Fibroblast of lung (primary cell): ENCODE results near the gene TRMU. TPM values are rescaled to one million over a fixed set of nuclear protein-coding genes. Genes with fewer than 3 reads are reported as not detected.
A peak's percentile ranks its signal among the peaks of the same experiment; 100 is the strongest.

ENCODE experiments used
- DNase-seq, 2 donors: peaks; one replicate each; pipeline versions ENCODE4 v3.0.0 to v3.0.0-alpha.2; 2010; ENCODE audit warnings: low read depth in 2 of 2
- H2AFZ ChIP-seq: 2 replicates; pipeline ENCODE4 v1.5.1; 2012; ENCODE audit warnings: low read length, control low read depth, inconsistent platforms
- H3K27ac ChIP-seq: 2 replicates; pipeline ENCODE4 v1.5.1; 2011; ENCODE audit warnings: low read length, control low read depth; ENCODE audit not compliant: insufficient read depth
- H3K27me3 ChIP-seq: 2 replicates; pipeline ENCODE4 v1.5.1; 2011; ENCODE audit warnings: mild to moderate bottlenecking, low read length; ENCODE audit not compliant: control insufficient read depth, insufficient read depth
- H3K36me3 ChIP-seq: 2 replicates; pipeline ENCODE4 v1.5.1; 2011; ENCODE audit warnings: low read length; ENCODE audit not compliant: control insufficient read depth, insufficient read depth
- H3K4me1 ChIP-seq: 2 replicates; pipeline ENCODE4 v1.5.1; 2011; ENCODE audit warnings: low read length; ENCODE audit not compliant: control insufficient read depth, insufficient read depth; ENCODE audit errors: extremely low read depth
- H3K4me2 ChIP-seq: 2 replicates; pipeline ENCODE4 v1.5.1; 2011; ENCODE audit warnings: low read length, control low read depth; ENCODE audit not compliant: insufficient read depth; ENCODE audit errors: extremely low read depth
- H3K4me3 ChIP-seq, 4 experiments: fragments of 200-600 bp in 1 of 4; sonication (generic) in 1 of 4; replicated peaks in 1 of 4; 2 replicates each; pipeline ENCODE4 v1.5.1; 2011 to 2016; ENCODE audit warnings: low read length in 4 of 4, low read depth in 3 of 4, mild to moderate bottlenecking in 3 of 4, control low read depth in 2 of 4, inconsistent platforms in 1 of 4, mixed read lengths in 1 of 4; ENCODE audit not compliant: insufficient read depth in 1 of 4; ENCODE audit errors: control extremely low read depth in 1 of 4
- H3K79me2 ChIP-seq: 2 replicates; pipeline ENCODE4 v1.5.1; 2012; ENCODE audit warnings: mild to moderate bottlenecking, low read length, inconsistent platforms; ENCODE audit not compliant: control insufficient read depth, insufficient read depth
- H3K9ac ChIP-seq: 2 replicates; pipeline ENCODE4 v1.5.1; 2011; ENCODE audit warnings: mild to moderate bottlenecking, low read length, control low read depth; ENCODE audit not compliant: insufficient read depth
- H3K9me3 ChIP-seq: 2 replicates; pipeline ENCODE4 v1.5.1; 2012; ENCODE audit warnings: low read depth, low read length; ENCODE audit not compliant: control insufficient read depth, insufficient read depth
- H4K20me1 ChIP-seq: 2 replicates; pipeline ENCODE4 v1.5.1; 2011; ENCODE audit warnings: low read length; ENCODE audit not compliant: control insufficient read depth, insufficient read depth; ENCODE audit errors: extremely low read depth
- CTCF ChIP-seq, 2 donors: IDR thresholded peaks in 1 of 2; conservative IDR thresholded peaks in 1 of 2; 1 replicate in 1 of 2; 2 replicates in 1 of 2; pipeline ENCODE4 v1.5.1; 2011 to 2012; ENCODE audit warnings: low read length in 2 of 2, control low read depth in 1 of 2, inconsistent platforms in 1 of 2, low read depth in 1 of 2, mild to moderate bottlenecking in 1 of 2
- EZH2 ChIP-seq: IDR thresholded peaks from 2 replicates; pipeline ENCODE4 v1.5.1; 2012; ENCODE audit warnings: low read length, control low read depth, mild to moderate bottlenecking; ENCODE audit errors: missing control alignments
- polyA plus RNA-seq, 2 donors: library from polyadenylated mRNA; depleted of rRNA in 1 of 2; stranded (reverse) in 1 of 2; unstranded in 1 of 2; fragments of >200 nt; gene quantifications; 2 replicates each; pipeline ENCODE4 v1.2.1, GENCODE V29; 2011 to 2012; ENCODE audit warnings: missing spikeins in 1 of 2
- total RNA-seq: library from RNA; depleted of rRNA; stranded (reverse); fragments of >200 nt; gene quantifications from 2 replicates; pipeline ENCODE4 v1.2.1, GENCODE V29; 2014

The TRMU gene
- total and polyA plus RNA-seq, 2 donors (not counting 1 experiment from before 2014, with no cell fraction given) = 18.4 to 22.1 TPM

DNA sequence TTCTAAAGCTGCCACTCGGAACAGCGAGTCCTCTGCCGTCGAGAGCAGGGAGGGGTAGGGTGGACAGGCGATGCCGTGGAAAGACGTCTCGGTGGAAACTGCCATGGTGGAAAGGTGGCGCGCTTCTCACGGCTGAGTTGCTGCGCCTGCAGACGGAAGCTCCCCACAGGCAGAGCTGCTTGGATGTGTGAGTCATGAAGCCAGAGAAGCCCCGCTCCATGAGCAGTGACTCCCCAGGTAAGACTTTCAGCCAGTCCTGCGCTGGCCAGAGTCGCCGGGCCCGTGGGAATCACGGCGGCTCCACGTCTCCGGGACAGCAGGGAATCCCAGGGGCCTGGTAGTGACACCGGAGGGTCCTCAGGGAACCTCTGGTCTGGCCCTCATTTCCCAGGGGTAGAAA is 4.0 kb upstream of the TRMU start:
- H3K9ac ChIP-seq = no peak overlapping the region
- H3K27me3 ChIP-seq = no peaks in the 10 kb centered on the region
- no peak for TF ChIP-seq EZH2
- TF ChIP-seq CTCF (conservative IDR thresholded peaks at IDR 0.05 in 1 of 2, IDR thresholded peaks at IDR 0.05 in 1 of 2; ENCODE audit: low read depth in 1 of 2, low read length in 2 of 2) = no peak
- peaks cover 1% of the 10 kb centered on the region for H3K4me1 ChIP-seq
- H3K4me3 ChIP-seq = no peak overlapping the region
- H2AFZ ChIP-seq = no peak overlapping the region
- no peak for DNase-seq
- no peaks in the 10 kb centered on the region for H4K20me1 ChIP-seq
- H3K9me3 ChIP-seq = no peaks in the 10 kb centered on the region
- H3K4me2 ChIP-seq = no peak overlapping the region
- H3K27ac ChIP-seq = no peak overlapping the region
- peaks cover 8% of the 10 kb centered on the region for H3K36me3 ChIP-seq
- peaks cover 10% of the 10 kb centered on the region for H3K79me2 ChIP-seq

- Histone ChIP-seq H3K36me3 (peaks cover 14% of the 10 kb centered on the region), H3K9ac (peak overlapping the region; percentile 79), H3K4me1 (peaks cover 7% of the 10 kb centered on the region), H4K20me1 (no peaks in the 10 kb centered on the region), H3K79me2 (peaks cover 25% of the 10 kb centered on the region), H3K4me3 (peak overlapping the region; percentile 86 to 88 (median 87)), H3K27ac (peak overlapping the region; percentile 78), H3K27me3 (no peaks in the 10 kb centered on the region), H2AFZ (no peak overlapping the region), H3K4me2 (peak overlapping the region; percentile 94), H3K9me3 (no peaks in the 10 kb centered on the region)
- DNase-seq = peak; percentile 2 to 23
- no peak for TF ChIP-seq CTCF (conservative IDR thresholded peaks at IDR 0.05 in 1 of 2, IDR thresholded peaks at IDR 0.05 in 1 of 2; ENCODE audit: low read depth in 1 of 2, low read length in 2 of 2)
- TF ChIP-seq EZH2 = no peak
Observed at GRCh38 chr22:46336119-46337078, 885 bp downstream of the TRMU start.

DNA sequence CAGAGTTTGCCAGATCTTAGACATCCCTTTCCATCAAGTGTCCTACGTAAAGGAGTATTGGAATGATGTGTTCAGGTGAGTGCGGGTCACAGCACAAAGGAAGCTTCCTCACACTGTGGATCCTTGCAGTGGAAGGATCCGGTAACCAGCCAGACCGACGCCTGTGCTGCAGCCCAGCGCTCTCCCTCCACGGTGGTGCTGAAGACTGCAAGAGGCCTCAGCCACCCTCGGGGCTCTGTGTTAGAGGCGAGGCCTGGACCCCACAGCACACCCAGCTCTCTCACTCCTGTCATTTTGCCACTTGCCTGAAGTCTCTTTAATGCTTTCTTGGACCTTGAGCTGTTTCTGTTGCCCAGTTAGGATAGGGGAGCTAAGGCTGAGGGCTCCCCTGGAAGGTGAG is 2.4 kb downstream of the TRMU start:
- peaks cover 7% of the 10 kb centered on the region for H3K4me1 ChIP-seq
- H3K9ac ChIP-seq = no peak overlapping the region
- no peak overlapping the region for H3K27ac ChIP-seq
- DNase-seq = no peak
- H2AFZ ChIP-seq = no peak overlapping the region
- no peaks in the 10 kb centered on the region for H4K20me1 ChIP-seq
- no peak overlapping the region for H3K4me2 ChIP-seq
- no peak for TF ChIP-seq CTCF (conservative IDR thresholded peaks at IDR 0.05 in 1 of 2, IDR thresholded peaks at IDR 0.05 in 1 of 2; ENCODE audit: low read depth in 1 of 2, low read length in 2 of 2)
- no peak for TF ChIP-seq EZH2
- no peaks in the 10 kb centered on the region for H3K27me3 ChIP-seq
- peaks cover 14% of the 10 kb centered on the region for H3K36me3 ChIP-seq
- peak overlapping the region in 1 of 4 experiments; percentile 4 for H3K4me3 ChIP-seq
- H3K9me3 ChIP-seq = no peaks in the 10 kb centered on the region
- peaks cover 25% of the 10 kb centered on the region for H3K79me2 ChIP-seq
